Caco-2 (cell line): ENCODE results near the gene MRPS27. TPM values are rescaled to one million over a fixed set of nuclear protein-coding genes. Genes with fewer than 3 reads are reported as not detected.

ENCODE experiments used
- BruUV-seq: library from RNA; stranded (reverse); fragments of 400-500 nt; replicated peaks from 2 replicates; lab custom pipeline; 2021; lab: Mats Ljungman, UMichigan
- CTCF ChIA-PET: fragments of 300-600 bp; sonication (Branson Sonifier 250); formaldehyde crosslinking; loops from one replicate; lab custom pipeline; 2022; ENCODE audit warnings: antibody characterized with exemption; lab: Charles Lee
- POLR2A ChIA-PET: fragments of 300-600 bp; sonication (Branson Sonifier 250); formaldehyde crosslinking; loops from one replicate; lab custom pipeline; 2022; ENCODE audit warnings: antibody characterized with exemption; lab: Charles Lee
- DNase-seq, 2 experiments: peaks; one replicate each; pipeline versions ENCODE4 v3.0.0 to v3.0.0-alpha.2; 2020 to 2022
- H3K27me3 ChIP-seq: replicated peaks from 2 replicates; pipeline ENCODE4 v1.6.0; 2011; ENCODE audit warnings: low read length; ENCODE audit not compliant: control insufficient read depth, insufficient read depth
- H3K36me3 ChIP-seq: 2 replicates; pipeline ENCODE4 v1.5.1; 2011; ENCODE audit warnings: low read length; ENCODE audit not compliant: control insufficient read depth, insufficient read depth
- H3K4me1 ChIP-seq: fragments of 250-450 bp; sonication (Bioruptor Pico); 2 replicates; pipeline ENCODE4 v1.5.1; 2020; ENCODE audit warnings: mild to moderate bottlenecking
- H3K4me3 ChIP-seq: 2 replicates; pipeline ENCODE4 v1.5.1; 2011; ENCODE audit warnings: low read depth, mild to moderate bottlenecking, control low read depth, low read length
- H3K9me3 ChIP-seq: fragments of 250-450 bp; sonication (Bioruptor Pico); 2 replicates; pipeline ENCODE4 v1.5.1; 2020; ENCODE audit warnings: mild to moderate bottlenecking, moderate library complexity
- H3K27ac Mint-ChIP-seq: one replicate; pipeline ENCODE4 v1.8.0; 2022; ENCODE audit warnings: mixed read lengths; ENCODE audit not compliant: unreplicated experiment
- H3K27me3 Mint-ChIP-seq: one replicate; pipeline ENCODE4 v1.8.0; 2022; ENCODE audit warnings: mixed read lengths; ENCODE audit not compliant: insufficient read depth, unreplicated experiment
- H3K36me3 Mint-ChIP-seq: one replicate; pipeline ENCODE4 v1.8.0; 2022; ENCODE audit warnings: mild to moderate bottlenecking, mixed read lengths; ENCODE audit not compliant: insufficient read depth, unreplicated experiment
- H3K4me1 Mint-ChIP-seq: one replicate; pipeline ENCODE4 v1.8.0; 2022; ENCODE audit warnings: low read depth, mixed read lengths; ENCODE audit not compliant: unreplicated experiment
- H3K4me3 Mint-ChIP-seq: one replicate; pipeline ENCODE4 v1.8.0; 2022; ENCODE audit warnings: mild to moderate bottlenecking, moderate library complexity, mixed read lengths; ENCODE audit not compliant: unreplicated experiment
- H3K9me3 Mint-ChIP-seq: one replicate; pipeline ENCODE4 v1.8.0; 2022; ENCODE audit warnings: mixed read lengths; ENCODE audit not compliant: unreplicated experiment
- CTCF ChIP-seq, 2 experiments: fragments of 200-600 bp in 1 of 2; IDR thresholded peaks; 1 replicate in 1 of 2; 2 replicates in 1 of 2; pipeline versions ENCODE4 v1.5.1 to v1.8.0; 2011 to 2022; ENCODE audit warnings: antibody characterized with exemption in 1 of 2, control low read depth in 1 of 2, inconsistent platforms in 1 of 2, low read depth in 1 of 2, low read length in 1 of 2, mild to moderate bottlenecking in 1 of 2, moderate library complexity in 1 of 2; ENCODE audit not compliant: insufficient read depth in 1 of 2, severe bottlenecking in 1 of 2, unreplicated experiment in 1 of 2
- intact Hi-C: fragments of 100-400 bp; cut with micrococcal nuclease; formaldehyde crosslinking; loops from one replicate; pipeline ENCODE4 v1.10.0; 2022; ENCODE audit not compliant: unreplicated experiment
- total RNA-seq: library from RNA; stranded (reverse); gene quantifications from 2 replicates; pipeline ENCODE4 v1.2.3, GENCODE V29; 2022

MRPS27 gene
- total RNA-seq, 1 experiment from 2014 or later: 71.1 TPM

GRCh38 chr5:72183101-72183520 lies 136.9 kb downstream of the MRPS27 start:
- no peak for DNase-seq
- ChIA-PET POLR2A (no interaction called here), CTCF (no interaction called here)
- no peak overlapping the region for H3K4me3 Mint-ChIP-seq
- Histone ChIP-seq H3K36me3 (no peaks in the 10 kb centered on the region), H3K27me3 (no peaks in the 10 kb centered on the region; the same call in 1 of the 2 replicates), H3K4me1 (no peaks in the 10 kb centered on the region), H3K9me3 (no peaks in the 10 kb centered on the region), H3K4me3 (no peak overlapping the region)
- H3K9me3 Mint-ChIP-seq: no peaks in the 10 kb centered on the region
- peaks cover 27% of the 10 kb centered on the region for H3K27me3 Mint-ChIP-seq
- BruUV-seq: no TSS peak
- intact Hi-C loops: no loop called here
- no peak for TF ChIP-seq CTCF (IDR thresholded peaks at IDR 0.05; ENCODE audit: insufficient read depth in 1 of 2, low read depth in 1 of 2, low read length in 1 of 2, severe bottlenecking in 1 of 2, unreplicated experiment in 1 of 2)
- no peak overlapping the region for H3K27ac Mint-ChIP-seq
- no peaks in the 10 kb centered on the region for H3K36me3 Mint-ChIP-seq
- H3K4me1 Mint-ChIP-seq: no peaks in the 10 kb centered on the region

- Mint-ChIP-seq H3K27me3 (peaks cover 27% of the 10 kb centered on the region), H3K27ac (no peak overlapping the region), H3K36me3 (no peaks in the 10 kb centered on the region), H3K4me1 (no peaks in the 10 kb centered on the region), H3K4me3 (no peak overlapping the region), H3K9me3 (no peaks in the 10 kb centered on the region)
- Histone ChIP-seq H3K9me3 (no peaks in the 10 kb centered on the region), H3K4me3 (no peak overlapping the region), H3K27me3 (no peaks in the 10 kb centered on the region; the same call in 1 of the 2 replicates), H3K4me1 (no peaks in the 10 kb centered on the region), H3K36me3 (no peaks in the 10 kb centered on the region)
- ChIA-PET POLR2A (no interaction called here), CTCF (no interaction called here)
- DNase-seq: no peak
- no peak for TF ChIP-seq CTCF (IDR thresholded peaks at IDR 0.05; ENCODE audit: insufficient read depth in 1 of 2, low read depth in 1 of 2, low read length in 1 of 2, severe bottlenecking in 1 of 2, unreplicated experiment in 1 of 2)
- intact Hi-C loops: no loop called here
- no TSS peak for BruUV-seq
These were observed 137.4 kb downstream of the MRPS27 start for GRCh38 chr5:72182686-72183085.

GRCh38 chr5:72180925-72181324 lies 139.1 kb downstream of the MRPS27 start:
- Histone ChIP-seq H3K36me3 (no peaks in the 10 kb centered on the region), H3K9me3 (no peaks in the 10 kb centered on the region), H3K4me1 (no peaks in the 10 kb centered on the region), H3K4me3 (no peak overlapping the region), H3K27me3 (no peaks in the 10 kb centered on the region)
- H3K9me3 Mint-ChIP-seq: no peaks in the 10 kb centered on the region
- H3K4me3 Mint-ChIP-seq: no peak overlapping the region
- TF ChIP-seq CTCF (IDR thresholded peaks at IDR 0.05; ENCODE audit: insufficient read depth in 1 of 2, low read depth in 1 of 2, low read length in 1 of 2, severe bottlenecking in 1 of 2, unreplicated experiment in 1 of 2): no peak
- POLR2A ChIA-PET: no interaction called here
- DNase-seq: no peak
- CTCF ChIA-PET: no interaction called here
- BruUV-seq: no TSS peak
- peaks cover 28% of the 10 kb centered on the region for H3K27me3 Mint-ChIP-seq
- intact Hi-C loops: no loop called here
- H3K27ac Mint-ChIP-seq: no peak overlapping the region
- H3K36me3 Mint-ChIP-seq: no peaks in the 10 kb centered on the region
- no peaks in the 10 kb centered on the region for H3K4me1 Mint-ChIP-seq
